ENCODE data around the gene SERPINA9. TPM values are rescaled to one million over a fixed set of nuclear protein-coding genes. Genes with fewer than 3 reads are reported as not detected.
"Not testable (repeated sequence)": the region's sequence is repeated elsewhere in the genome, so short reads cannot be mapped to it uniquely, and the experiment has no call there.

Gene SERPINA9
- polyA plus RNA-seq, 6 donors from 2014 or later: not detected

- H3K9me3 Mint-ChIP-seq: peaks cover 2 to 13% (median 5%) of the 10 kb centered on the region in 7 donors
Observed at GRCh38 chr14:94423453-94424056, 52.4 kb downstream of the SERPINA9 start.

DNA sequence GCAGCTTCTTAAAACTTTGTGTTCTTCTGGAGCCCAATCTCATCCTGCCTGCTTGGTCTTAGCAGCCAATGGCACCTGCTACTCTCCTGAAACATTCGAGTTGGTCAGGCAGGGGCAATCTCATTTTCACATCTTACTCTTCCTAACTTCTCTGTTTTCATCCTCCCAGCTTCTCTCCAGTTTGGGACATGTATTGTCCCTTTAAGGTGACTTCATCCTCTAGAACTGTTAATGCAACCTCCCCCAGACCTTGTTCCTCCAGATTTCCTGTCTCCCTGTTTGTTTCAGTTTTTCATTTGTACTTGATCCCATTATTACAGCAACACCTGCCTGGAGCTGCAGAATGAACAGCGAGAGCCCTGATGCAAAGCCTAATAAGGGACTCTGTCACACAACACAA is 54.7 kb downstream of the SERPINA9 start:
- peaks cover 21 to 48% (median 40%) of the 10 kb centered on the region in 3 donors for H3K27me3 Mint-ChIP-seq
- DNase-seq (no peak), ATAC-seq (ENCODE audit: low read depth in 2 of 2) (no peak)
- peaks cover 2 to 22% (median 7%) of the 10 kb centered on the region in 7 donors for H3K9me3 Mint-ChIP-seq
- peaks cover 8 to 11% of the 10 kb centered on the region in 2 donors for H3K36me3 Mint-ChIP-seq
- H3K4me3 Mint-ChIP-seq: peak overlapping the region in 1 of 8 donors; percentile 5
- no peaks in the 10 kb centered on the region for H3K4me1 Mint-ChIP-seq
- H3K27ac Mint-ChIP-seq: no peak overlapping the region

More at GRCh38 chr14:94423453-94424056, 52.4 kb downstream of the SERPINA9 start:
- ATAC-seq (ENCODE audit: low read depth in 2 of 2) (no peak), DNase-seq (no peak)
- H3K4me1 Mint-ChIP-seq: no peaks in the 10 kb centered on the region
- H3K27ac Mint-ChIP-seq: peak overlapping the region in 1 of 6 donors; percentile 84
- H3K4me3 Mint-ChIP-seq: no peak overlapping the region
- peaks cover 6 to 8% of the 10 kb centered on the region in 2 donors for H3K36me3 Mint-ChIP-seq
- H3K27me3 Mint-ChIP-seq: peaks cover 21 to 46% (median 40%) of the 10 kb centered on the region in 3 donors

DNA sequence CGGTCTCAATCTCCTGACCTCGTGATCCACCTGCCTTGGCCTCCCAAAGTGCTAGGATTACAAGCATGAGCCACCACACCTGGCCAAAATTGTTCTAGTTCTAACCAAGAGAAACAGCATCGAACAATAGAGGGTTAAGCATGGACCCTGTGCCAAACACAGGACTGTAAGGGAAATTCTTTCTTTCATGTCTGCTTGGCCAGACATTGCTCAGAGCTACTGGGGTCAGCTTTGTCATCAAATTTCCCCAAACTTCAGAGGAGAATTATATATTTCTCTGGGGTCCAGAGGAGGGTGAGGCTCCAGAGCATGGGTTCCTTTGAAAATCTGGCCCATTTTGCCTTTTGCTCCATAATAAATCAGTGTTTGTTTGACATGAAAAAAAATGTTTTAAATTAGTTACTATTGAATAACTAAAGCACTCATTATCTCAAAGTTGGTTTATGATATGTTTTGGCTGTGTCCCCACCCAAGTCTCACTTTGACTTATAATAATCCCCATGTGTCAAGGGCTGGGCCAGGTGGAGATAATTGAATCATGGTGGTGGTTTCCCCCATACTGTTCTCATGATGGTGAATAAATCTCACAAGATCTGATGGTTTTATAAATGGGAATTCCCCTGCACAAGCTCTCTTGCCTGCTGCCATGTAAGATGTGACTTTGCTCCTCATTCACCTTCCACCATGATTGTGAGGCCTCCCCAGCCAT is 58.3 kb downstream of the SERPINA9 start:
- not testable (repeated sequence) for H3K4me1 Mint-ChIP-seq; ATAC-seq (ENCODE audit: low read depth in 2 of 2); DNase-seq; H3K4me3 Mint-ChIP-seq; H3K27ac Mint-ChIP-seq
- peaks cover 8 to 11% of the 10 kb centered on the region in 2 donors for H3K36me3 Mint-ChIP-seq
- H3K27me3 Mint-ChIP-seq: peaks cover 22 to 35% (median 33%) of the 10 kb centered on the region in 3 donors
- peaks cover 10 to 33% (median 12%) of the 10 kb centered on the region in 7 donors for H3K9me3 Mint-ChIP-seq

Other genes with a start within 250 kb of the SERPINA9 start
- not detected for gene SERPINA10, start 182.9 kb downstream of the SERPINA9 start, polyA plus RNA-seq (ENCODE audit: low read depth in 6 of 6)
- not detected for gene SERPINA6, start 152.9 kb downstream of the SERPINA9 start, polyA plus RNA-seq (ENCODE audit: low read depth in 6 of 6)
- not detected for gene SERPINA2, start 109.5 kb downstream of the SERPINA9 start, polyA plus RNA-seq (ENCODE audit: low read depth in 6 of 6)
- gene SERPINA1, start 87.6 kb downstream of the SERPINA9 start, polyA plus RNA-seq (ENCODE audit: low read depth in 6 of 6): 1 to 10 TPM in 4 of 6 donors, under 1 TPM in 2; 0.20 to 9.5 (median 2.1) TPM
- gene SERPINA11, start 23.4 kb downstream of the SERPINA9 start, polyA plus RNA-seq (ENCODE audit: low read depth in 6 of 6): not detected
- gene SERPINA12, start 33.3 kb upstream of the SERPINA9 start, polyA plus RNA-seq (ENCODE audit: low read depth in 6 of 6): not detected
- not detected for gene SERPINA4, start 85.2 kb upstream of the SERPINA9 start, polyA plus RNA-seq (ENCODE audit: low read depth in 6 of 6)
- not detected for gene SERPINA5, start 105.2 kb upstream of the SERPINA9 start, polyA plus RNA-seq (ENCODE audit: low read depth in 6 of 6)
- not detected for gene SERPINA3, start 136.2 kb upstream of the SERPINA9 start, polyA plus RNA-seq (ENCODE audit: low read depth in 6 of 6)